ENCODE measurements around the gene E2F7.

E2F7 gene

DNA sequence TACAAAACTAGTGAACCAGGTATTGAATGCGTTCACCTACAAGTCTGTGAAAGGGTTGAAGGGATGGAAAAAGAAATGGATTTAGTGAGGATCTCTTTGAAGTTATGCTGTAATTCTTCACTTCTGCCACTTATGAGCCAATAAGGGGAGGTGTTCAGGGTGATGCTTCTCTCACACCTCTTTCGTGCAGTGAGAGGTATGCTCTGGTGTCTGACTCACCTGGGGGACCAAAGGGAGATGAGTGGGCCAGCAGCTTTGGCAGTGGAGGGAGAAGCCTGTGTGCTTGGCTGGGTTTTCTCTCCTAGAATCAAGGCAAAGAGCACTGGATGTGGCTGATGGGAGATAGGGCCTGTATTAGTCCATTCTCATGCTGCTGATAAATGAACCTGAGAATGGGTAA lies 45.4 kb downstream of the E2F7 start:
- DNase-seq (ENCODE audit: low spot score), result no peak

DNA sequence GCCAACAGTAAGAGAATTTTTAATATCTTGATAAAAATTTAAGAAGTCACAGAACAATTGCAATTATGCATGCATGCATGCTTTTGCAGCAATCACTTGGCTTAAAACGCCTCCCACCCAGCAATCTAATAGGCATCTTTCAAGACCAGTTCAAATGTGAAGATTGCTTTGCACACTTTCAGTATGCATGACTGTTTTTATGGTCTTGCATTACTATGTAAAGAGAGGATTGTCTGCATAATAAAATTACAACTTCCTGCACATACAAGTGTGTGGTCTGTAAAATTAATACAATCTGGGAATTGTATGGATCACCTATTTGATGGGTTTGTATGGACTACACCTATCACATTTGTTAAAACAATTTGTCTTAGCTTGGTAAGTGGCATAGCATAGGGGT lies 48.8 kb downstream of the E2F7 start:
- DNase-seq (ENCODE audit: low spot score), result no peak

DNA sequence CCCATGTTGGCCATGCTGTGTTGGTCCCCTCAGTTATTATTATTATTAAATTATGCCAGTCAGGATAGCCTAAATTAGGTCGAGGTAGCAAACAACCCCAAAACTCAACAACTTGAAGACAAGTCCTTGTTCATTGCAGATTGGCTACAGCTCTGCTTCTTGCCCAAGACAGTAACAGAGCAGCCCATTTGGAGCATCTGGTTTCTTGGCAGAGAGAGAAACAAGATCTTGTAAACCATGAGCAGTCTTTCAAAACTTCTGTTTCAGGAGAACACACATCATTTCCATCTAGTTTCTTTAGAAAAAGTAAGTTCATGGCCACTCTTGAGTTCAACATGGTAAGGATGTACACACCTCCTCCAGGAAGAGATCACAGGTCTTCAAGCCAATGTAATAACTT lies 52.3 kb downstream of the E2F7 start:
- DNase-seq (ENCODE audit: low spot score), result no peak

DNA sequence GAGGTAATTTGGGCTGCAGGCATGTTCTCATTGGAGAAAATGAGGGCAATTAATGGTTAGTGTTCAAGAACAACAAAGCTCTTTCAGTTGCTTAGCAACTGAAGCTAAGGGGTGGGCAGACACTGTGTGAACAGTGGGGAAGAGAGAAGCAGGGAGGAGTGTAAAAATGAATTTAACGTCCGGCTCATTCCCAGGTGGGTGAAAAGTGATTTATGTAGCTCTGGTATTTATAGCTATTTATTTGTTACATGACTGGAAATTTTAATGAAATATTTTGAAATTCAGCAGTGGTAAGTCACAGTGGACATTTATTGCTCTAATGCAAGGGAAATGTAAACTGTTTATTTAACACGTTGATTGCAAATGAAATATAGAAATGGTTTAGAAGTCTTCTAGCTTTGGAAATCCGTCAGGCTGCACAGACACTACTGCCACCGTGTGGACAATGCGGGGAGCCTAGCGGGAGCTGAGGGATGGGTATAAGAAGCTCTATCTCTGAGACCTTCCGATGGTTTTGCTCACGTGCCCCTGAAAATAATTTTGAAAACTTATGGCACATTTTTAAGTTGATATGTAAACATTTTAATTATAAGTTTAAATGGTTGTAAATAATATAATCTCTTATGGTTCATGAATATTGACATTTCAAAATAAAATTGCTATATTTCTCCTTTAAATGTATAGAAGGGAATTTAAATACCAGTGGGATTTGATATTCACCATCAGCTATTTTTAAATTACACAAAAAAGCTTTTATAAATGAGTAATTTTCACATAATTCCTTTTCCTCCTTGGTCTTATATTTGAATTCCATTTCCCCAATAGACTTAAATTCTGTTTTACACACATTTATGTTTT lies 54.4 kb downstream of the E2F7 start:
- peak; percentile 73 for DNase-seq (ENCODE audit: low spot score)

DNA sequence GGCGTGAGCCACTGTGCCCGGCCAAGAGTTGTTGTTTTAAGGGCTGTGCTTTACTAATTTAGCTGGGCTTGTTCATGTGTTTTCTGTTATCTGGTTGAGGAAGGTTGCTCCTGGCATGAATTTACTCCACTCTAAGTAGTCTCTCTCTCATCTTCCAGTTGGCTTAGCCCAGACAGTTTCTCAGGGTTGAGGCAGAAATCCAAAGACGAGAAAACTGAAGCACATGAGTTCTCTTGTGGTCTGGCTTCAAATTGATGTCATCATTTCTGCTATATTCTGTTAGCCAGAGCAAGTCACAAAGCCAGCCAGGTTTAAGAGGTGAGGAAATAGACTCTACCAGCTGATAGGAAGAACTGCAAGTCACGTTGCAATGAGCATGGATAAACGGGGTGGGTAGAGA lies 57.9 kb downstream of the E2F7 start:
- DNase-seq (ENCODE audit: low spot score), result no peak

DNA sequence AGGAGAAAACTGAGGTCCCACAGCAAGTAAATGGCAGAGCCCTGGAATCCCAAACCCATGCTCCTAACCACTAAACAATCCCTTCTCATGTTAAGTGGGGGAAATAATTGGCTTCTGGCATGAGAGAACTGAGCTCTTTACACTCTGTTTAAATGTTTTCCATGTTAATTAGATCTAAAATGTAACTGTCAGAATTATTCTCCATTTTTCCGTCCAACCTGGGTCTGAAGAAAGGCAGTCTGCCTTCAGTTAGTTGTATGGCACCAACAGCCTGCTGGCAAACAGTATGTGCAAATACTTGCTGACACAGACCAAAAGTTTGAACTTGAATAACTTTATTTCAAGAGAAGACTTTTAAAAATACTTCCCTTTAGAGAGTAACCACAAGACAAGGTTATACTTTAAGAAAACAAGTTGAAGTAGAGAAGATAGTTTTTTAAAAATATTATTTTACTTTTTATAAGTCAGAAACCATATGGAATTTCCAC lies 59.7 kb downstream of the E2F7 start:
- no peak for DNase-seq (ENCODE audit: low spot score)

DNA sequence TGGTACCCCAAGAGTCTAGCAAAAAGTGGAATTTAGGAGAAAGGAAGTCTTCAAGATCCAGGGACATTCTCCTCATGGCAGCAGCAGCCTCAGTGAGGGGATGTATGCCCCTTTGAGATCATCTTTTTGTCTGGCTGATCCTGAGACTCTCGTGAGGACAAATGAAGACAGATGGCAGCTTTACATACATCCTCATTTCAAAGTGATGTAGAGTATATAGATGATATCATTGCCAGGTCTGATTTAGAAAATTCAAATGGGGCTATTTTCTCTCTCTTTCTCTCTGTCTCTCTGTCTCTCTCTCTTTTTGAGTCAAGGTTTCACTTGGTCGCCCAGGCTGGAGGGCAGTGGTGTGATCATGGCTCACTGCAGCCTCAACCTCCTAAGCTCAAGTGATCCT lies 61.5 kb downstream of the E2F7 start:
- no peak for DNase-seq (ENCODE audit: low spot score)

DNA sequence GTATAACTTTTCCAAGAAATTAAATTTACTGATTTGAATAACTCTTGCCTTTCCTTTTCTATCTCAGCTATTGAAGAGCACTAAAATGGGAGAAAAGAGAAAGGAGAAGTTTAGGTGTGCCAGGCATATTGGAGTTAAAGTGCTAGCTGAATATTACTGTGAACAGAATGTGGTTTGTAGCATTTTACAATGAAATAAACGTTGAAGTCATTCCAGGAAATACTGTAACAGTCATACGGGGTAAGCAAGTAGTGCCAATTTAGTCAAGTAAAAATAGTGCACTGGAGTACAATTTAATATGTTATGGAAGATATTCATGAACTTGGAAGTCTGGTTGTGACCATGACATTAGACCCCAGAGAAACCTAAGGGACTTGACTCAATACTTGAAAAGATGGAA lies 62.1 kb downstream of the E2F7 start:
- DNase-seq (ENCODE audit: low spot score), result no peak

DNA sequence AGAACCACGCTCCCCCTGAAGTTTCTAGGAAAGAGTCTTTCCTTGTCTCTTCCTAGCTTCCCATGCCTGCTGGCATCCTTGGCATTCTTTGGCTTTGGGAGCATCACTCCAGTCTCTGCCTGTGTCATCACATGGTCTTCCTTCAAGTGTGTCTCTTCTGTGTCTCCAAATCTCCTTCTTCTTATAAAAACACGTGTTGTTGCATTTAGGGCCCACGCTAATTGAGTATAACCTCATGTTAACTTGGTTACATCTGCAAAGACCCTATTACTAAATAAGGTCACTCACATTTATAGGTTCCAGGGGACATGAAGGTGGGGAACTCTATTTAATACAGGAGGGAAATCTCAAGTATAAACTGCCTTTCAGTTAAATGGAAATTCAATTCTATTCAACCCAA lies 63.0 kb downstream of the E2F7 start:
- DNase-seq (ENCODE audit: low spot score), result no peak

DNA sequence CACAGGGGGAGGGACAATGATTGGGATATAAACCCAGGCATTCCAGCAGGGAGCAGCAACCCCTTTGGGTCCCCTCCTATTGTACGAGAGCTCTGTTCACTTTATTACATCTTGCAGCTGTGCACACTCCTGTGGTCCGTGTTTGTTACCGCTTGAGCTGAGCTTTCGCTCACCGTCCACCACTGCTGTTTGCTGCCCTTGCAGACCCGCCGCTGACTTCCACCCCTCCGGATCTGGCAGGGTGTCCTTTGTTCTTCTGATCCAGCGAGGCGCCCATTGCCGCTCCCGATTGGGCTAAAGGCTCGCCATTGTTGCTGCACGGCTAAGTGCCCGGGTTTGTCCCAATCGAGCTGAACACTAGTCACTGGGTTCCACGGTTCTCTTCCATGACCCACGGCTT lies 64.1 kb downstream of the E2F7 start:
- DNase-seq (ENCODE audit: low spot score), result no peak

DNA sequence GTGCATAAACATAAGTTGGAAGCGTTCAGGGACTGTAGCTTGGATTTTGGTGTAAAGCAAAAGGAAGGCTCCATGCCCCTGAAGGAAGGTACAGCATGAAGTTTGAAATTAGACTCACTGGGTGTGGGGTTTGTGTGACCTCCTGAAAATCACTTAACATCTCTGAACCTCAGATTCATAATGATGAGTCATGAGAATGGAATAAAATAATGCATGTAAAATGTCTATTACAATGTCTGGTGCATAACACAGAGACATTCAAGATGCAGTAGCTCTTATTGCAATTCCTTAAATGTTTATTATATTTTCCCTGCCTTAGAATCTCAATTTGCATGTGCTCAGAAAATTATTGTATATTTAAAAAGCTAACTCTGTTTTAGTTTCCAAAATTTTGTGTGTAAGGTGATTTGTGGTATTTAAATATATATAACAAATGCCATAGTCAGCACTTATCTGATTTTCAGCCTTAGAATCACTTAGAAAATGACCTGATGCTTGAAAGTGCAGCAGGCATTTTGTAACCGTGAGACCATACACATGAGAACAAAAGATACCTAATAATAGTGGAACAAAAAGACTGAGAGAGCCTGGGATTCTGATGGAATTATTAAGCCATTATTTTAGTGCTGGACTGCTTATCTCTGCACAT lies 66.3 kb downstream of the E2F7 start:
- no peak for DNase-seq (ENCODE audit: low spot score)

DNA sequence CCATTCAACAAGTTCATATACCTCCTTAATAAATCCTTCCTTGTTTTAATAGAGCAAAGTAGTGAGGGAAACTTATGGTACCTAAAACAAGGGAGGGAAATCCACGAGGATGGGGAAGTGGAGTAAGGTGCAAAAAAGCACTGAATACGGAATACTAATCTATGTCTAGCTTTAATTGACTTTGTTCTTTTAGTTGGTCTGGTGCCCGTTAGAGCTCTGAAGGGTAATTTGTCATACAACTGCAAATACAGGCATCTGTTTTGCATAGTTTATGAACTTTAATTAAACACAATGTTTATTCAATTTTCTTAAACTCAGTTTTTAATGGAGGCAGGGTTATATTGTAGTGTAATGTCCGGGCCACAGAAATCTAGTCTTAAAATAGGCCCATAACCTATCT lies 67.0 kb downstream of the E2F7 start:
- no peak for DNase-seq (ENCODE audit: low spot score)

DNA sequence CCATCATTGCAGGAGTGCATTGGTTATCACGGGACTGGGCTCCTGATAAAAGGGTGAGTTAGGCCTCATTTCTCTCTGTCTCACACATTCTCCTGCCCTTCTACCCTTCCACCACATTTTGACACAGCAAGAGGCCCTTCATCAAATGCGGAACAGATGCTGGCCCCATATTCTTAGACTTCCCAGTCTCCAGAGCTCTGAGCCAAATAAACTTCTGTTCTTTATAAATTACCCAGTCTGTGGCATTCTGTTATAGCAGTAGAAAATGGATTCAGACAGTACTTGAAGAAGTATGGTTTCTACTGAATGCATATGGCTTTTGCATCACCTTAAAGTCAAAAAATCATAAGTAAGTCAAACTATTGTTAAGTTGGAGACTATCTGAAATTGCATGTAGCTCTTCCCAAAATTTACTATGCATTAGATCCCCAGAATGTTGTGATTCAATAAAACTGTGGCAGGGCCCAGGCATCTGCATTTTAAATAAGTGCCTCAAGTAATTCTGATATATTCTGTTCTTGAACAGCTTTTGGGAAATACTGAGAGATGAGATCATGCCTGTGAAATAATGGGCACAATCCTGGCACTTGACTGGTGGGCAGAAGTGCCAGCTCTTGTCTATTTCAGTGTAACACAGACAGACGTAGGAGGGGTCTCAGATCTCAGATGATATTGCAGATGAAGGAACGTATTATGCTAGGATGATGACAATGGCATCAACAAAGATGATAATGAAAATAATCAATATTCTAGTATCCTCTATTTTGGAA lies 68.2 kb downstream of the E2F7 start:
- DNase-seq (ENCODE audit: low spot score), result peak; percentile 19

DNA sequence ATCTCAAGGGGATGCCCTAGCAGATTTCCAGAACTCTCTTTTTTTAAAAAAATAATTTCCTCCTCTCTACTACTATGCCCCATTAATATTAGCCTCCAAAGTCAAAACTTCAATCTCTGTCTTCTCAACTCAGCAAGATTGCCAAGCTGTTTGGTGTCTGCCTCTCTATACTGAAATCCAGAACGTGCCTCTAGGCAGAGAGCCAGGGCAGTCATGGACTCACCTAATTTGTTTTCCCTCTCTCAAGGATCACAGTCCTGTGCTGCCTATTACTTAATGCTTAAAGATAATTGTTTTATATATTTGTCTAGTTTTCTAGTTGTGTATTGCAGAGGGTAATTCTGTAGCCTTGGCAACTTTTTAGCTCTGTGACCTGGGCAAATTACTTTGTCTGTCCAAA lies 74.7 kb downstream of the E2F7 start:
- DNase-seq (ENCODE audit: low spot score), result no peak

DNA sequence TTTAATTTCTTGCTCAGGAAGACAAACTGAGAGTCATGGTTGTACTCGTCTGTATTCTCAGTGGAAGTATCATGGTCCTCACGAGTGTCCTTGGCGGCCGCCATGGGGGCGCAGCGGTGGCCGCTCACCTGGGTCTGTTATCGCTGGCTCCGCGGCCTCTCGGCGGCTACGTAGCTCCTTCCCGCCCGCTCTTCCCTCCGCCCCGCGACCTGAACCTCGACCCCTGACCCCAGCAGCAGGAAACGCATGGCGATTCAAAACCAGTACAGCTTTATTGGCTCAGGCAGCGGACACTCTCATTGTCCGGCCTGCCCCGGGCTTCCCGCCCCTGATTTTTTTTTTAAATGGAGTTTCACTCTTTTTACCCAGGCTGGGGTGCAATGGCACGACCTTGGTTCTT lies 80.8 kb downstream of the E2F7 start:
- DNase-seq (ENCODE audit: low spot score), result no peak

DNA sequence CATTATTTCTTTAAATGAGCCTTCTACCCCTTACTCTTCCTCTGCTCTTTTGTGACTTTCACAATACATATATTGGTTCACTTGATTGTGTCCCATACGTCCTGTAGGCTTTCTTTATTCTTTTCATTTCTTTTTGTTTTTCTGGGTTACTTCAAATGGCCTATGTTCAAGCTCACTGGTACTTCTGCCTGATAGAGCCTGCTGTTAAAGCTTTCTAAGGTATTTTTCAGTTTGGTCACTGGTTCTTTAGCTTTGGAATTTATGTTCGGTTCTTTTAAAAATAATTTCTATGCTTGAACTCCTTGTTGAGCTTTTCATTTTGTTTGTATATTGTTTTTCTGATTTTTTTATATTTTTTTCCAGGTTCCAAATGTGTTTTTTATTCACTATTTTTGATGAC lies 81.9 kb downstream of the E2F7 start:
- no peak for DNase-seq (ENCODE audit: low spot score)

DNA sequence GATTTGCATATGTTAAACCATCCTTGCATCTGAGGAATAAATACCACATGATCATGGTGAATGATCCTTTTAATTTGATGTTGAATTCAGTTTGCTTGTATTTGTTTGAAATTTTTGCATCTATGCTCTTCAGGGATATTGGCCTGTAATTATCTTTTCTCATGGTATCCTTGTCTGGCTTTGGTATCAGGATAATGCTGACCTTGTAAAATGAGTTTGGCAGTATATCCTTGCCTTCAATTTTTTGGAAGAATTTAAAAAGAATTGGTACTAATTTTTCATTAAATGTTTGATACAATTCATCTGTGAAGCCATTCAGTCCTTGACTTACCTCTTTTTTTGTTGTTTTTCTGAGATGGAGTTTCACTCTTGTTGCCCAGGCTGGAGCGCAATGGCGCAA lies 85.2 kb downstream of the E2F7 start:
- DNase-seq (ENCODE audit: low spot score), result no peak

DNA sequence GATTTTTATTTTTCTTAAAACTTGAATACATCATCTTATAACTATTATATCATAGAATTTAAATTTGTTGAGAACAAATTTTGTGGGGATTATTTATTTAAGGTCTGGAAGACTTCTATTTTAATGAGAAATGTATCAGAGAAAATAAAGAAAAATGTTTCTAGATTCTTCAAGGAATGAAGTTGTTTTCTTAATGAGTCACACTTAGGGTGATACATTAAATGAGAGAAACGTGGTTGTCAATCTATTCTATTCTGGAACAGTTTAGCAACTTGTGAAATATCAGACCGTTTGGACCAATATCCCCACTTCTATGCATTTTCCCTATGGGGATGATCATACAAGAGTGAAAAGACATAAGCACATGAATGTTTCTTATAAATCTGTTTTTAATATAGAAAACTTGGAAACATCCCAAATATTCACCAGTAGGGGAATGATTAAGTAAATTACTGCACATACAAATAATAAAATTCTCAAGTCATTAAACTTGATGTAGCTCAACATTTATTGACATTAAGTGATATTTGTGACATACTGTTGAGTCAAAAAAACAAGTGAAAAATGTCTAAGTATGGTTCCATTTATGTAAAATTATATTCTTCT lies 88.5 kb downstream of the E2F7 start:
- no peak for DNase-seq (ENCODE audit: low spot score)

Measured in pons (tissue), 1 donor.